HEK293T (cell line): ENCODE results near the gene PACS2.

Experiments used
- BHLHE40 ChIP-seq: fragments of 450-650 bp; IDR thresholded peaks from 2 replicates; pipeline ENCODE4 v1.6.1; 2016; ENCODE audit warnings: mild to moderate bottlenecking, moderate library complexity, borderline replicate concordance
- CTBP1 ChIP-seq: fragments of 450-650 bp; IDR thresholded peaks from 2 replicates; pipeline ENCODE4 v1.6.1; 2016; ENCODE audit warnings: borderline replicate concordance
- ELF4 ChIP-seq: fragments of 450-650 bp; IDR thresholded peaks from 2 replicates; pipeline ENCODE4 v1.6.1; 2017; ENCODE audit warnings: antibody characterized with exemption
- FOXM1 ChIP-seq: fragments of 450-650 bp; IDR thresholded peaks from 2 replicates; pipeline ENCODE4 v1.6.1; 2017; ENCODE audit warnings: mild to moderate bottlenecking, borderline replicate concordance
- SP1 ChIP-seq: fragments of 450-650 bp; IDR thresholded peaks from 2 replicates; pipeline ENCODE4 v1.6.1; 2017

GRCh38 chr14:105323663-105324062 lies 9.1 kb downstream of the PACS2 start:
- no peak for TF ChIP-seq SP1
- no peak for TF ChIP-seq FOXM1
- TF ChIP-seq BHLHE40 = no peak
- TF ChIP-seq ELF4 = no peak
- TF ChIP-seq CTBP1 = no peak
